WTC11 (cell line): Measurements from ENCODE around the gene CRACR2B. TPM values are rescaled to one million over a fixed set of nuclear protein-coding genes. Genes with fewer than 3 reads are reported as not detected.

Experiments
- ATAC-seq: fragments of 200-7000 bp; cut with Tn5 transposase; 2 replicates; pipeline ENCODE4 v1.10.0; 2021; ENCODE audit warnings: mild to moderate bottlenecking, moderate library complexity
- CTCF ChIA-PET: fragments of 300-600 bp; sonication (Branson Sonifier 250); formaldehyde crosslinking; loops from one replicate; lab custom pipeline; 2021; ENCODE audit warnings: antibody characterized with exemption; lab: Charles Lee
- POLR2A ChIA-PET: fragments of 350-600 bp; sonication (Branson Sonifier 250); formaldehyde crosslinking; loops from one replicate; lab custom pipeline; 2021; ENCODE audit warnings: antibody characterized with exemption; lab: Charles Lee
- DNase-seq: peaks from one replicate; pipeline ENCODE4 v3.0.0; 2021; ENCODE audit warnings: low spot score
- H3K27ac Mint-ChIP-seq: 2 replicates; pipeline ENCODE4 v1.8.0; 2021; ENCODE audit warnings: mixed read lengths
- H3K27me3 Mint-ChIP-seq: 2 replicates; pipeline ENCODE4 v1.8.0; 2021; ENCODE audit warnings: low read depth, mild to moderate bottlenecking, moderate library complexity, mixed read lengths
- H3K36me3 Mint-ChIP-seq: 2 replicates; pipeline ENCODE4 v1.8.0; 2021; ENCODE audit warnings: mixed read lengths
- H3K4me1 Mint-ChIP-seq: 2 replicates; pipeline ENCODE4 v1.8.0; 2022; ENCODE audit warnings: mixed read lengths
- H3K4me3 Mint-ChIP-seq: 2 replicates; pipeline ENCODE4 v1.8.0; 2021; ENCODE audit warnings: mild to moderate bottlenecking, moderate library complexity, mixed read lengths
- H3K9me3 Mint-ChIP-seq: 2 replicates; pipeline ENCODE4 v1.8.0; 2021; ENCODE audit warnings: mixed read lengths
- ATF1 ChIP-seq: sonication (generic); formaldehyde crosslinking; IDR thresholded peaks from 2 replicates; pipeline ENCODE4 v1.8.1; 2023; ENCODE audit warnings: mild to moderate bottlenecking, moderate library complexity, missing genetic modification reagents
- ELF4 ChIP-seq: sonication (generic); formaldehyde crosslinking; IDR thresholded peaks from 2 replicates; pipeline ENCODE4 v1.8.1; 2022; ENCODE audit warnings: low read depth, mild to moderate bottlenecking, moderate library complexity, missing genetic modification reagents
- ESRRA ChIP-seq: sonication (generic); formaldehyde crosslinking; IDR thresholded peaks from 2 replicates; pipeline ENCODE4 v1.8.1; 2022; ENCODE audit warnings: mild to moderate bottlenecking, missing genetic modification reagents, borderline replicate concordance
- FOXP1 ChIP-seq: sonication (generic); formaldehyde crosslinking; IDR thresholded peaks from 2 replicates; pipeline ENCODE4 v1.8.0; 2022; ENCODE audit warnings: missing genetic modification reagents, mild to moderate bottlenecking, moderate library complexity, borderline replicate concordance
- JUN ChIP-seq: sonication (generic); formaldehyde crosslinking; IDR thresholded peaks from 2 replicates; pipeline ENCODE4 v1.8.0; 2023; ENCODE audit warnings: mild to moderate bottlenecking, missing genetic modification reagents
- NR2C2 ChIP-seq: sonication (generic); formaldehyde crosslinking; IDR thresholded peaks from 2 replicates; pipeline ENCODE4 v1.8.0; 2022; ENCODE audit warnings: mild to moderate bottlenecking, missing genetic modification reagents
- SP1 ChIP-seq: sonication (generic); formaldehyde crosslinking; conservative IDR thresholded peaks from 2 replicates; pipeline ENCODE4 v1.8.1; 2022; ENCODE audit warnings: missing genetic modification reagents
- TP53 ChIP-seq: sonication (generic); formaldehyde crosslinking; IDR thresholded peaks from 2 replicates; pipeline ENCODE4 v1.8.1; 2023; ENCODE audit warnings: mild to moderate bottlenecking, missing genetic modification reagents
- USF1 ChIP-seq: sonication (generic); formaldehyde crosslinking; IDR thresholded peaks from 2 replicates; pipeline ENCODE4 v1.8.0; 2022; ENCODE audit warnings: mild to moderate bottlenecking, missing genetic modification reagents
- ZNF121 ChIP-seq: sonication (generic); formaldehyde crosslinking; IDR thresholded peaks from 2 replicates; pipeline ENCODE4 v1.8.0; 2023; ENCODE audit warnings: missing genetic modification reagents
- total RNA-seq: library from RNA; stranded (reverse); gene quantifications from 3 replicates; pipeline ENCODE4 v1.2.3, GENCODE V29; 2021
- TF ChIP-seq, protein P1 (sequence below): sonication (generic); formaldehyde crosslinking; IDR thresholded peaks from 2 replicates; pipeline ENCODE4 v1.8.0; 2022; ENCODE audit warnings: mild to moderate bottlenecking, missing genetic modification reagents
- TF ChIP-seq, protein P2 (sequence below): sonication (generic); formaldehyde crosslinking; IDR thresholded peaks from 2 replicates; pipeline ENCODE4 v1.8.1; 2023; ENCODE audit warnings: mild to moderate bottlenecking, missing genetic modification reagents, moderate library complexity
- TF ChIP-seq, protein P3 (sequence below): fragments of 250-450 bp; sonication (Bioruptor Pico); IDR thresholded peaks from 2 replicates; pipeline ENCODE4 v1.9.0; 2021; ENCODE audit warnings: mild to moderate bottlenecking
- TF ChIP-seq, protein P4 (sequence below): sonication (generic); formaldehyde crosslinking; IDR thresholded peaks from 2 replicates; pipeline ENCODE4 v1.8.0; 2023; ENCODE audit warnings: mild to moderate bottlenecking, missing genetic modification reagents

CRACR2B gene
- total RNA-seq, 1 experiment from 2014 or later = 46.5 TPM

DNA sequence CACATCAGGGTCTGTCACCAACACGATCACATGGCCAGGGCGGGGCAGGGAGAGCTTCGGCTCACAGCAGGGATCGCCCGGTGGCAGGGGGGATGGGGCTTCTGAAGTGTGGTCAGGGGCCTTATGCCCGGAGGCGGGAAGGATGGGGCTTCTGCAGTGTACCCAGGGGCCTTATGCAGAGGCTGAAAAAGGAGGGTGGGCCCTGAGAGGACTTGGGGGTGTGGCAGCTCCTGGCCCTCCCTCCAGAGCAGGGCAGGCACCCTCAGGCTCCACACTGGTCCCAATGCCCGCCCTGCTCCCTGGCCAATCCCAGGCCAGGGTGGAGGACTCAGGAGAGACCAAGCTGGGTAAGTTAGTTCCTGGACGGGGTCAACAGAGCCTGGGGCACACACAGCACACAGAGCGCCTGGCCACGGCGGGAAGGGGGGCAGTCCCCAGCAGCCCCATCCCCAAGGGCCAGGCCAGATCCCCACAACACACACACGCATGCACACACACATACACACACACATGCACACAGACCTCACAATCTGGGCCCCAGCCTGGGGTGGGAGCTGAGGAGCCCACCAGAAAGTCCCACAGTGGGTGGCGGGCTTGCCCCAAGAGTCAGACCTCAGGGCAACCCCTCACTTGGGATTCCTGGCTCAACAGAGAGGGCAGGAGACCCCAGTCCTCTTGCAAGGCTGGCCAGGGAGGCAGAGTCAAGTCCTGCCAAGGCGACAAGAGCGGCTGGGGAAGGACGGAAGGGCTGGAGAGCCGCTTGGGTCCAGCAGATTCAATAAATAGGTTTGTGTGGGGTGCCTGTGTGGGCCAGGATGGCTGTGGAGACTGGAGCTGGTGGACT, 36.8 kb upstream of the CRACR2B start:
- Mint-ChIP-seq H3K4me1 (peaks cover 10% of the 10 kb centered on the region; the same call in 1 of the 2 replicates), H3K4me3 (no peak overlapping the region; the same call in 1 of the 2 replicates), H3K36me3 (no peaks in the 10 kb centered on the region), H3K27me3 (no peaks in the 10 kb centered on the region), H3K9me3 (no peaks in the 10 kb centered on the region), H3K27ac (0 out of 2 replicates have a peak overlapping the region, but pooled peaks have one; percentile 67)
- TF ChIP-seq, protein P1, sequence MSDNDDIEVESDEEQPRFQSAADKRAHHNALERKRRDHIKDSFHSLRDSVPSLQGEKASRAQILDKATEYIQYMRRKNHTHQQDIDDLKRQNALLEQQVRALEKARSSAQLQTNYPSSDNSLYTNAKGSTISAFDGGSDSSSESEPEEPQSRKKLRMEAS (CRISPR knock-in tag) = 0 out of 2 replicates have a peak, but pooled peaks have one; percentile 25
- TF ChIP-seq ELF4 (CRISPR knock-in tag) = no peak
- TF ChIP-seq USF1 (CRISPR knock-in tag) = peak; percentile 38; the same call in 1 of the 2 replicates
- TF ChIP-seq, protein P2, sequence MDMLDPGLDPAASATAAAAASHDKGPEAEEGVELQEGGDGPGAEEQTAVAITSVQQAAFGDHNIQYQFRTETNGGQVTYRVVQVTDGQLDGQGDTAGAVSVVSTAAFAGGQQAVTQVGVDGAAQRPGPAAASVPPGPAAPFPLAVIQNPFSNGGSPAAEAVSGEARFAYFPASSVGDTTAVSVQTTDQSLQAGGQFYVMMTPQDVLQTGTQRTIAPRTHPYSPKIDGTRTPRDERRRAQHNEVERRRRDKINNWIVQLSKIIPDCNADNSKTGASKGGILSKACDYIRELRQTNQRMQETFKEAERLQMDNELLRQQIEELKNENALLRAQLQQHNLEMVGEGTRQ = peak; percentile 61
- TF ChIP-seq ATF1 (CRISPR knock-in tag) = no peak
- ATAC-seq (peak; percentile 82), DNase-seq (peak; percentile 73)
- POLR2A ChIA-PET = interaction anchor here (0.5 to 1.4 kb wide), 7 partner anchors 10 to 64 kb away, joined by 3 to 10 read pairs (median 3); partner anchors contain the start of genes RPLP2 and TSPAN4
- CTCF ChIA-PET = interaction anchor here (0.6 to 2.5 kb wide), 12 partner anchors 12 to 215 kb away, joined by 3 to 9 read pairs (median 4); partner anchors contain the start of genes IRF7, PHRF1 and PNPLA2

- Mint-ChIP-seq H3K27me3 (no peaks in the 10 kb centered on the region), H3K36me3 (no peaks in the 10 kb centered on the region), H3K27ac (no peak overlapping the region), H3K4me3 (no peak overlapping the region), H3K9me3 (no peaks in the 10 kb centered on the region), H3K4me1 (peaks cover 20% of the 10 kb centered on the region)
- ATAC-seq (no peak), DNase-seq (no peak)
- no peak for TF ChIP-seq FOXP1 (CRISPR knock-in tag)
- TF ChIP-seq SP1 (CRISPR knock-in tag) = no peak
- TF ChIP-seq ZNF121 (CRISPR knock-in tag) = no peak
- TF ChIP-seq TP53 (CRISPR knock-in tag) = no peak
- TF ChIP-seq NR2C2 (CRISPR knock-in tag) = no peak
- TF ChIP-seq, protein P3, sequence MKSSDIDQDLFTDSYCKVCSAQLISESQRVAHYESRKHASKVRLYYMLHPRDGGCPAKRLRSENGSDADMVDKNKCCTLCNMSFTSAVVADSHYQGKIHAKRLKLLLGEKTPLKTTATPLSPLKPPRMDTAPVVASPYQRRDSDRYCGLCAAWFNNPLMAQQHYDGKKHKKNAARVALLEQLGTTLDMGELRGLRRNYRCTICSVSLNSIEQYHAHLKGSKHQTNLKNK (CRISPR knock-in tag) = no peak
- TF ChIP-seq ESRRA = no peak
- no peak for TF ChIP-seq ELF4 (CRISPR knock-in tag)
- TF ChIP-seq, protein P4, sequence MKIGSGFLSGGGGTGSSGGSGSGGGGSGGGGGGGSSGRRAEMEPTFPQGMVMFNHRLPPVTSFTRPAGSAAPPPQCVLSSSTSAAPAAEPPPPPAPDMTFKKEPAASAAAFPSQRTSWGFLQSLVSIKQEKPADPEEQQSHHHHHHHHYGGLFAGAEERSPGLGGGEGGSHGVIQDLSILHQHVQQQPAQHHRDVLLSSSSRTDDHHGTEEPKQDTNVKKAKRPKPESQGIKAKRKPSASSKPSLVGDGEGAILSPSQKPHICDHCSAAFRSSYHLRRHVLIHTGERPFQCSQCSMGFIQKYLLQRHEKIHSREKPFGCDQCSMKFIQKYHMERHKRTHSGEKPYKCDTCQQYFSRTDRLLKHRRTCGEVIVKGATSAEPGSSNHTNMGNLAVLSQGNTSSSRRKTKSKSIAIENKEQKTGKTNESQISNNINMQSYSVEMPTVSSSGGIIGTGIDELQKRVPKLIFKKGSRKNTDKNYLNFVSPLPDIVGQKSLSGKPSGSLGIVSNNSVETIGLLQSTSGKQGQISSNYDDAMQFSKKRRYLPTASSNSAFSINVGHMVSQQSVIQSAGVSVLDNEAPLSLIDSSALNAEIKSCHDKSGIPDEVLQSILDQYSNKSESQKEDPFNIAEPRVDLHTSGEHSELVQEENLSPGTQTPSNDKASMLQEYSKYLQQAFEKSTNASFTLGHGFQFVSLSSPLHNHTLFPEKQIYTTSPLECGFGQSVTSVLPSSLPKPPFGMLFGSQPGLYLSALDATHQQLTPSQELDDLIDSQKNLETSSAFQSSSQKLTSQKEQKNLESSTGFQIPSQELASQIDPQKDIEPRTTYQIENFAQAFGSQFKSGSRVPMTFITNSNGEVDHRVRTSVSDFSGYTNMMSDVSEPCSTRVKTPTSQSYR (CRISPR knock-in tag) = no peak
- TF ChIP-seq JUN = no peak
- POLR2A ChIA-PET = interaction anchor here (1.6 kb wide), 1 partner anchor 9 kb away, joined by 5 read pairs; no protein-coding TSS in a partner anchor
- CTCF ChIA-PET = interaction anchor here (2.5 kb wide), 1 partner anchor 56 kb away, joined by 8 read pairs; no protein-coding TSS in a partner anchor
These were observed 35.8 kb upstream of the CRACR2B start for GRCh38 chr11:791658-792534.
